ENCODE data around the gene HPD.

GRCh38 chr12:121798787-121799155 lies 59.9 kb downstream of the HPD start:
- TF ChIP-seq CTCF (IDR thresholded peaks at IDR 0.05; ENCODE audit: poor library complexity) (no peak), EZH2phosphoT487 (IDR thresholded peaks at IDR 0.05; ENCODE audit: low read depth, severe bottlenecking, unreplicated experiment) (no peak)
